Measurements from ENCODE around the gene UBE2C.

Gene UBE2C

GRCh38 chr20:45833030-45833882, 20.8 kb downstream of the UBE2C start, which contains the start of gene SNX21:
Gene SNX21 (plus strand): TSS chr20:45833799. CDS start chr20:45833920, 121 bp downstream.
- DNase-seq (ENCODE audit: low read depth in 2 of 2) = no peak

- no peak for DNase-seq (ENCODE audit: low read depth in 2 of 2)
Measured at GRCh38 chr20:45833883-45834796, 21.7 kb downstream of the UBE2C start.

GRCh38 chr20:45834797-45835161, 22.3 kb downstream of the UBE2C start:
- no peak for DNase-seq (ENCODE audit: low read depth in 2 of 2)

- DNase-seq (ENCODE audit: low read depth in 2 of 2) = no peak
Measured at GRCh38 chr20:45835329-45835765, 22.9 kb downstream of the UBE2C start.

GRCh38 chr20:45835825-45836224, 23.4 kb downstream of the UBE2C start:
- DNase-seq (ENCODE audit: low read depth in 2 of 2) = no peak

- no peak for DNase-seq (ENCODE audit: low read depth in 2 of 2)
Measured at GRCh38 chr20:45836841-45837240, 24.4 kb downstream of the UBE2C start.

- no peak for DNase-seq (ENCODE audit: low read depth in 2 of 2)
Measured at GRCh38 chr20:45840700-45841198, 28.3 kb downstream of the UBE2C start.

GRCh38 chr20:45841407-45842129, 29.1 kb downstream of the UBE2C start:
- DNase-seq (ENCODE audit: low read depth in 2 of 2) = no peak

- DNase-seq (ENCODE audit: low read depth in 2 of 2) = no peak
Measured at GRCh38 chr20:45842169-45842812, 29.8 kb downstream of the UBE2C start.

- DNase-seq (ENCODE audit: low read depth in 2 of 2) = no peak
Measured at GRCh38 chr20:45843506-45843905, 31.1 kb downstream of the UBE2C start.

GRCh38 chr20:45845452-45845851, 33.0 kb downstream of the UBE2C start:
- no peak for DNase-seq (ENCODE audit: low read depth in 2 of 2)

GRCh38 chr20:45848421-45848820, 36.0 kb downstream of the UBE2C start:
- no peak for DNase-seq (ENCODE audit: low read depth in 2 of 2)

GRCh38 chr20:45848969-45849582, 36.6 kb downstream of the UBE2C start:
- no peak for DNase-seq (ENCODE audit: low read depth in 2 of 2)

GRCh38 chr20:45850238-45850637, 37.8 kb downstream of the UBE2C start:
- no peak for DNase-seq (ENCODE audit: low read depth in 2 of 2)

GRCh38 chr20:45850926-45851325, 38.5 kb downstream of the UBE2C start:
- DNase-seq (ENCODE audit: low read depth in 2 of 2) = no peak

- DNase-seq (ENCODE audit: low read depth in 2 of 2) = no peak
Measured at GRCh38 chr20:45851501-45851900, 39.1 kb downstream of the UBE2C start.

- no peak for DNase-seq (ENCODE audit: low read depth in 2 of 2)
Measured at GRCh38 chr20:45852326-45852725, 39.9 kb downstream of the UBE2C start.

GRCh38 chr20:45853484-45853883, 41.0 kb downstream of the UBE2C start:
- no peak for DNase-seq (ENCODE audit: low read depth in 2 of 2)

- peak; percentile 70 to 84 for DNase-seq (ENCODE audit: low read depth in 2 of 2)
Measured at GRCh38 chr20:45857114-45857881, 44.9 kb downstream of the UBE2C start, which contains the start of the genes ACOT8 and ZSWIM3. Gene ACOT8 (minus strand): TSS chr20:45857392. CDS start chr20:45857315, 77 bp downstream. Gene ZSWIM3 (plus strand): TSS chr20:45857614. CDS start chr20:45857826, 212 bp downstream.

GRCh38 chr20:45857882-45858216, 45.4 kb downstream of the UBE2C start:
- DNase-seq (ENCODE audit: low read depth in 2 of 2) = peak in 1 of 2 donors; percentile 46

Data from stimulated activated CD8-positive, alpha-beta memory T cell treated with anti-CD3 and anti-CD28 coated beads, Interleukin-2, amount 100 ng/mL, for 48 hours (primary cell).